Raji (cell line): ENCODE results near the gene PHKA2.

ENCODE experiments used
- POLR2A ChIP-seq: IDR thresholded peaks from 2 replicates; pipeline ENCODE4 v1.6.1; 2011; ENCODE audit warnings: low read depth, low read length, control low read depth; ENCODE audit not compliant: insufficient read depth

Gene PHKA2

GRCh38 chrX:18983666-18984380 is at the start of gene PHKA2:
Gene PHKA2 (minus strand): TSS chrX:18984114. CDS start chrX:18983932, 182 bp downstream.
- TF ChIP-seq POLR2A, result peak; percentile 27; the same call in 1 of the 2 replicates

GRCh38 chrX:19030805-19031204 is 46.9 kb upstream of the PHKA2 start:
- no peak for TF ChIP-seq POLR2A

GRCh38 chrX:19028560-19028959 is 44.6 kb upstream of the PHKA2 start:
- TF ChIP-seq POLR2A, result no peak

GRCh38 chrX:19024366-19024765 is 40.5 kb upstream of the PHKA2 start:
- TF ChIP-seq POLR2A, result no peak

GRCh38 chrX:19019996-19020395 is 36.1 kb upstream of the PHKA2 start:
- no peak for TF ChIP-seq POLR2A

GRCh38 chrX:19017271-19017670 is 33.4 kb upstream of the PHKA2 start:
- no peak for TF ChIP-seq POLR2A

GRCh38 chrX:19007868-19008267 is 24.0 kb upstream of the PHKA2 start:
- TF ChIP-seq POLR2A, result no peak

GRCh38 chrX:19007011-19007410 is 23.1 kb upstream of the PHKA2 start:
- TF ChIP-seq POLR2A, result no peak

GRCh38 chrX:19005909-19006308 is 22.0 kb upstream of the PHKA2 start:
- no peak for TF ChIP-seq POLR2A

- TF ChIP-seq POLR2A, result no peak
Observed at GRCh38 chrX:19003756-19004155, 19.8 kb upstream of the PHKA2 start.

GRCh38 chrX:18998653-18999052 is 14.7 kb upstream of the PHKA2 start:
- no peak for TF ChIP-seq POLR2A

GRCh38 chrX:18997916-18998315 is 14.0 kb upstream of the PHKA2 start:
- no peak for TF ChIP-seq POLR2A

GRCh38 chrX:18996536-18996935 is 12.6 kb upstream of the PHKA2 start:
- no peak for TF ChIP-seq POLR2A

GRCh38 chrX:18995221-18995620 is 11.3 kb upstream of the PHKA2 start:
- TF ChIP-seq POLR2A, result no peak

- TF ChIP-seq POLR2A, result no peak
Observed at GRCh38 chrX:18994713-18995112, 10.8 kb upstream of the PHKA2 start.

GRCh38 chrX:18992829-18993228 is 8.9 kb upstream of the PHKA2 start:
- TF ChIP-seq POLR2A, result no peak

- TF ChIP-seq POLR2A, result no peak
Observed at GRCh38 chrX:18985186-18985435, 1.2 kb upstream of the PHKA2 start.
